ENCODE data around the gene MEGF11. TPM values are rescaled to one million over a fixed set of nuclear protein-coding genes. Genes with fewer than 3 reads are reported as not detected.

The MEGF11 gene
- total RNA-seq, 1 experiment from 2014 or later: not detected

- H3K27ac ChIP-seq: no peak overlapping the region
- no peaks in the 10 kb centered on the region for H3K9me3 ChIP-seq (ENCODE audit: insufficient read depth, low read depth)
- no peak overlapping the region for H2AFZ ChIP-seq
- peaks cover 28% of the 10 kb centered on the region for H3K27me3 ChIP-seq (ENCODE audit: insufficient read depth, low read depth)
- no peak overlapping the region for H3K4me2 ChIP-seq
- H3F3A ChIP-seq (ENCODE audit: insufficient read depth, low read depth): no peaks in the 10 kb centered on the region
- DNase-seq: no peak
- H3K79me2 ChIP-seq (ENCODE audit: low read depth): no peaks in the 10 kb centered on the region
- BruUV-seq (replicated peaks): no TSS peak
- H3K9me2 ChIP-seq (ENCODE audit: insufficient read depth): no peaks in the 10 kb centered on the region
- intact Hi-C loops (cut with micrococcal nuclease; ENCODE audit: unreplicated experiment): no loop called here
- ChIA-PET POLR2A (ENCODE audit: unreplicated experiment) (no interaction called here), CTCF (no interaction called here)
- TF ChIP-seq, protein P1, sequence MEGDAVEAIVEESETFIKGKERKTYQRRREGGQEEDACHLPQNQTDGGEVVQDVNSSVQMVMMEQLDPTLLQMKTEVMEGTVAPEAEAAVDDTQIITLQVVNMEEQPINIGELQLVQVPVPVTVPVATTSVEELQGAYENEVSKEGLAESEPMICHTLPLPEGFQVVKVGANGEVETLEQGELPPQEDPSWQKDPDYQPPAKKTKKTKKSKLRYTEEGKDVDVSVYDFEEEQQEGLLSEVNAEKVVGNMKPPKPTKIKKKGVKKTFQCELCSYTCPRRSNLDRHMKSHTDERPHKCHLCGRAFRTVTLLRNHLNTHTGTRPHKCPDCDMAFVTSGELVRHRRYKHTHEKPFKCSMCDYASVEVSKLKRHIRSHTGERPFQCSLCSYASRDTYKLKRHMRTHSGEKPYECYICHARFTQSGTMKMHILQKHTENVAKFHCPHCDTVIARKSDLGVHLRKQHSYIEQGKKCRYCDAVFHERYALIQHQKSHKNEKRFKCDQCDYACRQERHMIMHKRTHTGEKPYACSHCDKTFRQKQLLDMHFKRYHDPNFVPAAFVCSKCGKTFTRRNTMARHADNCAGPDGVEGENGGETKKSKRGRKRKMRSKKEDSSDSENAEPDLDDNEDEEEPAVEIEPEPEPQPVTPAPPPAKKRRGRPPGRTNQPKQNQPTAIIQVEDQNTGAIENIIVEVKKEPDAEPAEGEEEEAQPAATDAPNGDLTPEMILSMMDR (conservative IDR thresholded peaks at IDR 0.05): no peak
- no peak for TF ChIP-seq EZH2 (IDR thresholded peaks at IDR 0.05; ENCODE audit: low read depth)
- H3K4me1 ChIP-seq (replicated peaks; ENCODE audit: insufficient read depth): no peaks in the 10 kb centered on the region
- H3K36me3 ChIP-seq (ENCODE audit: low read depth): no peaks in the 10 kb centered on the region
- H4K20me1 ChIP-seq (ENCODE audit: insufficient read depth): no peaks in the 10 kb centered on the region
- H3K4me3 ChIP-seq: no peak overlapping the region
These were observed 120.2 kb downstream of the MEGF11 start for GRCh38 chr15:66133247-66133885.

- Histone ChIP-seq H2AFZ (no peak overlapping the region), H3K36me3 (ENCODE audit: low read depth) (no peaks in the 10 kb centered on the region), H3K4me2 (no peak overlapping the region), H3K79me2 (ENCODE audit: low read depth) (no peaks in the 10 kb centered on the region), H3K9me3 (ENCODE audit: insufficient read depth, low read depth) (no peaks in the 10 kb centered on the region), H3K4me3 (no peak overlapping the region), H3F3A (ENCODE audit: insufficient read depth, low read depth) (no peaks in the 10 kb centered on the region), H3K4me1 (replicated peaks; ENCODE audit: insufficient read depth) (no peaks in the 10 kb centered on the region), H3K9me2 (ENCODE audit: insufficient read depth) (no peaks in the 10 kb centered on the region), H3K27ac (no peak overlapping the region), H4K20me1 (ENCODE audit: insufficient read depth) (no peaks in the 10 kb centered on the region), H3K27me3 (ENCODE audit: insufficient read depth, low read depth) (peaks cover 36% of the 10 kb centered on the region)
- BruUV-seq (replicated peaks): no TSS peak
- ChIA-PET POLR2A (ENCODE audit: unreplicated experiment) (no interaction called here), CTCF (no interaction called here)
- no peak for TF ChIP-seq EZH2 (IDR thresholded peaks at IDR 0.05; ENCODE audit: low read depth)
- TF ChIP-seq, protein P1 (conservative IDR thresholded peaks at IDR 0.05): no peak
- no peak for DNase-seq
- intact Hi-C loops (cut with micrococcal nuclease; ENCODE audit: unreplicated experiment): no loop called here
These were observed 121.2 kb downstream of the MEGF11 start for GRCh38 chr15:66132251-66132816.

DNA sequence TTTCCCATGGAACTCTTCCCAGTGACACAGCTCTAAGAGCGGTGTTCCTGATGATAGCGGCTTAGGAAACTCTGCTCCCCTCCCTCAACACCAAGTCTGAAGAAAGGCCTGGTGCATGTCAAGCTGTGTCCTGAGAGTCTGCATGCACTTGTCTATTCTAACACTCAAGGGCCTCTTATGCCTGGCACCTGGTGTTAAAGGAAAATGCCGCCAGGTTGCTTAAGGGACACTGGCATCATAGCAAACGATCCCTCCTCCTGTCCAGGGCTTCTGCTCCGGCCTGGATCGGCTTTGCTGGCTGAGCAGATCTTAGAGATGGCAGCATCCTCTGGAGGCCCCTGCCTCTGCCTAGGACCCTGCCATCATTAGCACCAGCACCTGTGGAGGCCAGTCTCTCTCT, 121.7 kb downstream of the MEGF11 start:
- no peaks in the 10 kb centered on the region for H3K79me2 ChIP-seq (ENCODE audit: low read depth)
- no peaks in the 10 kb centered on the region for H3K36me3 ChIP-seq (ENCODE audit: low read depth)
- no peaks in the 10 kb centered on the region for H3F3A ChIP-seq (ENCODE audit: insufficient read depth, low read depth)
- intact Hi-C loops (cut with micrococcal nuclease; ENCODE audit: unreplicated experiment): no loop called here
- POLR2A ChIA-PET (ENCODE audit: unreplicated experiment): no interaction called here
- H3K4me3 ChIP-seq: no peak overlapping the region
- no peaks in the 10 kb centered on the region for H3K9me3 ChIP-seq (ENCODE audit: insufficient read depth, low read depth)
- no TSS peak for BruUV-seq (replicated peaks)
- no peaks in the 10 kb centered on the region for H3K9me2 ChIP-seq (ENCODE audit: insufficient read depth)
- CTCF ChIA-PET: no interaction called here
- peaks cover 36% of the 10 kb centered on the region for H3K27me3 ChIP-seq (ENCODE audit: insufficient read depth, low read depth)
- H3K4me1 ChIP-seq (replicated peaks; ENCODE audit: insufficient read depth): no peaks in the 10 kb centered on the region
- TF ChIP-seq, protein P1 (conservative IDR thresholded peaks at IDR 0.05): no peak
- TF ChIP-seq EZH2 (IDR thresholded peaks at IDR 0.05; ENCODE audit: low read depth): no peak
- no peak overlapping the region for H3K4me2 ChIP-seq
- no peak for DNase-seq
- H2AFZ ChIP-seq: no peak overlapping the region
- H3K27ac ChIP-seq: no peak overlapping the region
- no peaks in the 10 kb centered on the region for H4K20me1 ChIP-seq (ENCODE audit: insufficient read depth)
